H1 (cell line): Measurements from ENCODE around the gene PTHLH. TPM values are rescaled to one million over a fixed set of nuclear protein-coding genes. Genes with fewer than 3 reads are reported as not detected.

ENCODE experiments used
- ASH2L ChIP-seq: fragments of 200-600, 300-600 bp; sonication (generic); IDR thresholded peaks from one replicate; pipeline ENCODE4 v1.7.1; 2017; ENCODE audit warnings: low read length
- ATF2 ChIP-seq: IDR thresholded peaks from 2 replicates; pipeline ENCODE4 v1.6.1; 2012; ENCODE audit warnings: low read length, inconsistent platforms
- HDAC6 ChIP-seq: IDR thresholded peaks from one replicate; pipeline ENCODE4 v1.7.1; 2012; ENCODE audit warnings: low read depth, mild to moderate bottlenecking, inconsistent platforms, low read length, moderate library complexity
- SIRT6 ChIP-seq: IDR thresholded peaks from one replicate; pipeline ENCODE4 v1.7.1; 2012; ENCODE audit warnings: low read length, inconsistent platforms
- TAF7 ChIP-seq: optimal IDR thresholded peaks from 2 replicates; pipeline ENCODE3; 2011; ENCODE audit warnings: low read depth, mild to moderate bottlenecking, inconsistent platforms, low read length, moderate library complexity, borderline replicate concordance
- polyA plus RNA-seq, 7 experiments: library from polyadenylated mRNA; depleted of rRNA in 3 of 7; stranded (reverse) in 5 of 7; unstranded in 2 of 7; fragments of >200 nt in 5 of 7; fragments of 200-250 nt in 2 of 7; gene quantifications; 1 replicate in 5 of 7; 2 replicates in 1 of 7; 4 replicates in 1 of 7; pipeline versions ENCODE4 v1.2.1 to v1.2.3, GENCODE V29; 2011 to 2013; ENCODE audit warnings: missing spikeins in 2 of 7, mixed read lengths in 2 of 7
- total RNA-seq: library from RNA; stranded (reverse); fragmentation: NEBNext Ultra II Directional; extraction: Animal tissue kit (Norgen Biotek cat#: 25700); gene quantifications from 2 replicates; pipeline ENCODE4 v1.2.1, GENCODE V29; 2021
- TF ChIP-seq, protein P1 (sequence below): fragments of 300-600 bp; sonication (generic); IDR thresholded peaks from 2 replicates; pipeline ENCODE4 v1.7.1; 2012; ENCODE audit warnings: low read length, moderate library complexity, mild to moderate bottlenecking, inconsistent platforms; ENCODE audit not compliant: insufficient replicate concordance

The PTHLH gene
- total and polyA plus RNA-seq, 2 of the 8 experiments (the other 6 are each of a cell fraction or from before 2014, with no cell fraction given): 0.32 TPM; not detected in 1

DNA sequence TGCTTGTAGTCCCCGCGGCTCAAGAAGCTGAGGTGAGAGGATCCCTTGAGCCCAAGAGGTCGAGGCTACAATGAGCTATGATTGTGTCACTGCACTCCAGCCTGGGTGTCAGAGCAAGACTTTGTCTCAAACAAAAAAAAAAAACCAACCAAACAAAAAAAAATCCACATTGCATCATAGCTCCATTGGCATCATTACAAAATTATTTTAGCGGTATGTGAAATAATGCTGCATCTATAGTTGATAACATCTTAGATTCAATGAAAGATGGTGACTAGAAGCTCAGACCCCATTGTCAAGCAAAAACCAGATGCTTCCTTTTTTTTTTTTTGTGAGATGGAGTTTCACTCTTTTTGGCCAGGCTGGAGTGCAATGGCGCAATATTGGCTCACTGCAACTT is 14.8 kb upstream of the PTHLH start (continued):
- TF ChIP-seq, protein P1, sequence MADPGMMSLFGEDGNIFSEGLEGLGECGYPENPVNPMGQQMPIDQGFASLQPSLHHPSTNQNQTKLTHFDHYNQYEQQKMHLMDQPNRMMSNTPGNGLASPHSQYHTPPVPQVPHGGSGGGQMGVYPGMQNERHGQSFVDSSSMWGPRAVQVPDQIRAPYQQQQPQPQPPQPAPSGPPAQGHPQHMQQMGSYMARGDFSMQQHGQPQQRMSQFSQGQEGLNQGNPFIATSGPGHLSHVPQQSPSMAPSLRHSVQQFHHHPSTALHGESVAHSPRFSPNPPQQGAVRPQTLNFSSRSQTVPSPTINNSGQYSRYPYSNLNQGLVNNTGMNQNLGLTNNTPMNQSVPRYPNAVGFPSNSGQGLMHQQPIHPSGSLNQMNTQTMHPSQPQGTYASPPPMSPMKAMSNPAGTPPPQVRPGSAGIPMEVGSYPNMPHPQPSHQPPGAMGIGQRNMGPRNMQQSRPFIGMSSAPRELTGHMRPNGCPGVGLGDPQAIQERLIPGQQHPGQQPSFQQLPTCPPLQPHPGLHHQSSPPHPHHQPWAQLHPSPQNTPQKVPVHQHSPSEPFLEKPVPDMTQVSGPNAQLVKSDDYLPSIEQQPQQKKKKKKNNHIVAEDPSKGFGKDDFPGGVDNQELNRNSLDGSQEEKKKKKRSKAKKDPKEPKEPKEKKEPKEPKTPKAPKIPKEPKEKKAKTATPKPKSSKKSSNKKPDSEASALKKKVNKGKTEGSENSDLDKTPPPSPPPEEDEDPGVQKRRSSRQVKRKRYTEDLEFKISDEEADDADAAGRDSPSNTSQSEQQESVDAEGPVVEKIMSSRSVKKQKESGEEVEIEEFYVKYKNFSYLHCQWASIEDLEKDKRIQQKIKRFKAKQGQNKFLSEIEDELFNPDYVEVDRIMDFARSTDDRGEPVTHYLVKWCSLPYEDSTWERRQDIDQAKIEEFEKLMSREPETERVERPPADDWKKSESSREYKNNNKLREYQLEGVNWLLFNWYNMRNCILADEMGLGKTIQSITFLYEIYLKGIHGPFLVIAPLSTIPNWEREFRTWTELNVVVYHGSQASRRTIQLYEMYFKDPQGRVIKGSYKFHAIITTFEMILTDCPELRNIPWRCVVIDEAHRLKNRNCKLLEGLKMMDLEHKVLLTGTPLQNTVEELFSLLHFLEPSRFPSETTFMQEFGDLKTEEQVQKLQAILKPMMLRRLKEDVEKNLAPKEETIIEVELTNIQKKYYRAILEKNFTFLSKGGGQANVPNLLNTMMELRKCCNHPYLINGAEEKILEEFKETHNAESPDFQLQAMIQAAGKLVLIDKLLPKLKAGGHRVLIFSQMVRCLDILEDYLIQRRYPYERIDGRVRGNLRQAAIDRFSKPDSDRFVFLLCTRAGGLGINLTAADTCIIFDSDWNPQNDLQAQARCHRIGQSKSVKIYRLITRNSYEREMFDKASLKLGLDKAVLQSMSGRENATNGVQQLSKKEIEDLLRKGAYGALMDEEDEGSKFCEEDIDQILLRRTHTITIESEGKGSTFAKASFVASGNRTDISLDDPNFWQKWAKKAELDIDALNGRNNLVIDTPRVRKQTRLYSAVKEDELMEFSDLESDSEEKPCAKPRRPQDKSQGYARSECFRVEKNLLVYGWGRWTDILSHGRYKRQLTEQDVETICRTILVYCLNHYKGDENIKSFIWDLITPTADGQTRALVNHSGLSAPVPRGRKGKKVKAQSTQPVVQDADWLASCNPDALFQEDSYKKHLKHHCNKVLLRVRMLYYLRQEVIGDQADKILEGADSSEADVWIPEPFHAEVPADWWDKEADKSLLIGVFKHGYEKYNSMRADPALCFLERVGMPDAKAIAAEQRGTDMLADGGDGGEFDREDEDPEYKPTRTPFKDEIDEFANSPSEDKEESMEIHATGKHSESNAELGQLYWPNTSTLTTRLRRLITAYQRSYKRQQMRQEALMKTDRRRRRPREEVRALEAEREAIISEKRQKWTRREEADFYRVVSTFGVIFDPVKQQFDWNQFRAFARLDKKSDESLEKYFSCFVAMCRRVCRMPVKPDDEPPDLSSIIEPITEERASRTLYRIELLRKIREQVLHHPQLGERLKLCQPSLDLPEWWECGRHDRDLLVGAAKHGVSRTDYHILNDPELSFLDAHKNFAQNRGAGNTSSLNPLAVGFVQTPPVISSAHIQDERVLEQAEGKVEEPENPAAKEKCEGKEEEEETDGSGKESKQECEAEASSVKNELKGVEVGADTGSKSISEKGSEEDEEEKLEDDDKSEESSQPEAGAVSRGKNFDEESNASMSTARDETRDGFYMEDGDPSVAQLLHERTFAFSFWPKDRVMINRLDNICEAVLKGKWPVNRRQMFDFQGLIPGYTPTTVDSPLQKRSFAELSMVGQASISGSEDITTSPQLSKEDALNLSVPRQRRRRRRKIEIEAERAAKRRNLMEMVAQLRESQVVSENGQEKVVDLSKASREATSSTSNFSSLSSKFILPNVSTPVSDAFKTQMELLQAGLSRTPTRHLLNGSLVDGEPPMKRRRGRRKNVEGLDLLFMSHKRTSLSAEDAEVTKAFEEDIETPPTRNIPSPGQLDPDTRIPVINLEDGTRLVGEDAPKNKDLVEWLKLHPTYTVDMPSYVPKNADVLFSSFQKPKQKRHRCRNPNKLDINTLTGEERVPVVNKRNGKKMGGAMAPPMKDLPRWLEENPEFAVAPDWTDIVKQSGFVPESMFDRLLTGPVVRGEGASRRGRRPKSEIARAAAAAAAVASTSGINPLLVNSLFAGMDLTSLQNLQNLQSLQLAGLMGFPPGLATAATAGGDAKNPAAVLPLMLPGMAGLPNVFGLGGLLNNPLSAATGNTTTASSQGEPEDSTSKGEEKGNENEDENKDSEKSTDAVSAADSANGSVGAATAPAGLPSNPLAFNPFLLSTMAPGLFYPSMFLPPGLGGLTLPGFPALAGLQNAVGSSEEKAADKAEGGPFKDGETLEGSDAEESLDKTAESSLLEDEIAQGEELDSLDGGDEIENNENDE: no peak
- TF ChIP-seq HDAC6 (no peak), TAF7 (no peak), ASH2L (no peak), ATF2 (no peak), SIRT6 (no peak)
- TF ChIP-seq, all 59 proteins: peak for 0
